Ascending aorta (tissue), 2 donors: ENCODE measurements around the gene PARD3B. TPM values are rescaled to one million over a fixed set of nuclear protein-coding genes. Genes with fewer than 3 reads are reported as not detected.

Experiments
- DNase-seq, 2 donors: peaks; one replicate each; pipeline ENCODE4 v3.0.0-alpha.2; 2019; ENCODE audit warnings: low spot score in 2 of 2
- H3K27ac ChIP-seq, 2 donors: fragments of 200-600 bp; sonication (generic); one replicate each; pipeline ENCODE4 v1.5.1; 2016 to 2017; ENCODE audit warnings: mild to moderate bottlenecking in 1 of 2
- H3K27me3 ChIP-seq: fragments of 200-600 bp; sonication (generic); one replicate; pipeline ENCODE4 v1.5.1; 2017
- H3K36me3 ChIP-seq, 2 donors: fragments of 200-600 bp; sonication (generic); one replicate each; pipeline ENCODE4 v1.5.1; 2016
- H3K4me1 ChIP-seq, 2 donors: fragments of 200-600 bp; sonication (generic); one replicate each; pipeline ENCODE4 v1.5.1; 2016 to 2017; ENCODE audit warnings: mild to moderate bottlenecking in 1 of 2
- H3K4me3 ChIP-seq, 2 donors: fragments of 200-600 bp; sonication (generic); one replicate each; pipeline ENCODE4 v1.5.1; 2016 to 2017; ENCODE audit warnings: mild to moderate bottlenecking in 1 of 2
- H3K9me3 ChIP-seq, 2 donors: fragments of 200-600 bp; sonication (generic); one replicate each; pipeline ENCODE4 v1.5.1; 2016
- CTCF ChIP-seq, 3 experiments: fragments of 200-600 bp in 2 of 3; fragments of 450-650 bp in 1 of 3; sonication (generic) in 2 of 3; IDR thresholded peaks; one replicate each; pipeline ENCODE4 v1.5.1; 2016 to 2019; ENCODE audit warnings: antibody characterized with exemption in 3 of 3, mild to moderate bottlenecking in 1 of 3, moderate library complexity in 1 of 3
- intact Hi-C: fragments of 100-400 bp; cut with DNase I; formaldehyde crosslinking; loops from one replicate; pipeline ENCODE4 v1.15.1; 2023
- total RNA-seq: library from RNA; depleted of rRNA; stranded (reverse); fragments of >200 nt; gene quantifications from one replicate; pipeline ENCODE4 v1.1.0, GENCODE V29; 2016

PARD3B gene
- total RNA-seq, 1 donor from 2014 or later, result 9.5 TPM

GRCh38 chr2:205463466-205464025, 918.3 kb downstream of the PARD3B start:
- intact Hi-C loops, result no loop called here

GRCh38 chr2:205464681-205465080, 919.4 kb downstream of the PARD3B start:
- no peak overlapping the region for H3K27ac ChIP-seq

More at GRCh38 chr2:205463466-205464025, 918.3 kb downstream of the PARD3B start:
- Histone ChIP-seq H3K27ac (no peak overlapping the region), H3K4me1 (no peaks in the 10 kb centered on the region), H3K36me3 (no peaks in the 10 kb centered on the region), H3K27me3 (no peaks in the 10 kb centered on the region), H3K4me3 (no peak overlapping the region), H3K9me3 (no peaks in the 10 kb centered on the region)
- no peak for DNase-seq
- TF ChIP-seq CTCF (IDR thresholded peaks at IDR 0.05), result no peak

GRCh38 chr2:205465791-205466190, 920.5 kb downstream of the PARD3B start:
- H3K9me3 ChIP-seq, result no peaks in the 10 kb centered on the region
- H3K36me3 ChIP-seq, result no peaks in the 10 kb centered on the region
- DNase-seq, result no peak
- H3K27ac ChIP-seq, result no peak overlapping the region
- H3K27me3 ChIP-seq, result no peaks in the 10 kb centered on the region
- H3K4me3 ChIP-seq, result no peak overlapping the region
- no peaks in the 10 kb centered on the region for H3K4me1 ChIP-seq
- intact Hi-C loops, result no loop called here
- TF ChIP-seq CTCF (IDR thresholded peaks at IDR 0.05), result no peak

More at GRCh38 chr2:205464681-205465080, 919.4 kb downstream of the PARD3B start:
- no peak for TF ChIP-seq CTCF (IDR thresholded peaks at IDR 0.05)
- intact Hi-C loops, result no loop called here
- no peak for DNase-seq
- Histone ChIP-seq H3K4me1 (no peaks in the 10 kb centered on the region), H3K27me3 (no peaks in the 10 kb centered on the region), H3K4me3 (no peak overlapping the region), H3K36me3 (no peaks in the 10 kb centered on the region), H3K9me3 (no peaks in the 10 kb centered on the region)

- no peaks in the 10 kb centered on the region for H3K36me3 ChIP-seq
- H3K27me3 ChIP-seq, result no peaks in the 10 kb centered on the region
- H3K4me3 ChIP-seq, result no peak overlapping the region
- intact Hi-C loops, result no loop called here
- H3K4me1 ChIP-seq, result no peaks in the 10 kb centered on the region
- H3K9me3 ChIP-seq, result no peaks in the 10 kb centered on the region
- no peak for TF ChIP-seq CTCF (IDR thresholded peaks at IDR 0.05)
- no peak for DNase-seq
- H3K27ac ChIP-seq, result no peak overlapping the region
Observed at GRCh38 chr2:205471776-205472175, 926.5 kb downstream of the PARD3B start.

- no peak for DNase-seq
- H3K9me3 ChIP-seq, result no peaks in the 10 kb centered on the region
- no peak overlapping the region for H3K27ac ChIP-seq
- intact Hi-C loops, result no loop called here
- no peak for TF ChIP-seq CTCF (IDR thresholded peaks at IDR 0.05)
- H3K4me3 ChIP-seq, result no peak overlapping the region
- H3K27me3 ChIP-seq, result no peaks in the 10 kb centered on the region
- H3K36me3 ChIP-seq, result no peaks in the 10 kb centered on the region
- no peaks in the 10 kb centered on the region for H3K4me1 ChIP-seq
Observed at GRCh38 chr2:205473791-205474190, 928.5 kb downstream of the PARD3B start.
